ENCODE measurements around the gene SCUBE1.

- no peak for TF ChIP-seq CTCF (IDR thresholded peaks at IDR 0.05)
- no peak for TF ChIP-seq POLR2A (IDR thresholded peaks at IDR 0.05)
These were observed 16.6 kb downstream of the SCUBE1 start for GRCh38 chr22:43326331-43327156.
